A673 (cell line): Measurements from ENCODE around the gene SLC50A1.
"Not testable (repeated sequence)": the region's sequence is repeated elsewhere in the genome, so short reads cannot be mapped to it uniquely, and the experiment has no call there.

Experiments
- EZH2 ChIP-seq: fragments of 200-600 bp; sonication (generic); IDR thresholded peaks from 2 replicates; pipeline ENCODE4 v1.6.1; 2017; ENCODE audit warnings: borderline replicate concordance, low read depth, mild to moderate bottlenecking, mixed read lengths, antibody characterized with exemption, low read length; ENCODE audit not compliant: poor library complexity, severe bottlenecking
- TF ChIP-seq, protein P1 (sequence below): fragments of 300-800, 200-600 bp; sonication (generic); conservative IDR thresholded peaks from 2 replicates; pipeline ENCODE4 v1.5.1; 2017; ENCODE audit warnings: low read depth, mild to moderate bottlenecking, antibody characterized with exemption, low read length, moderate library complexity, mixed read lengths

- TF ChIP-seq EZH2: not testable (repeated sequence)
- TF ChIP-seq, protein P1, sequence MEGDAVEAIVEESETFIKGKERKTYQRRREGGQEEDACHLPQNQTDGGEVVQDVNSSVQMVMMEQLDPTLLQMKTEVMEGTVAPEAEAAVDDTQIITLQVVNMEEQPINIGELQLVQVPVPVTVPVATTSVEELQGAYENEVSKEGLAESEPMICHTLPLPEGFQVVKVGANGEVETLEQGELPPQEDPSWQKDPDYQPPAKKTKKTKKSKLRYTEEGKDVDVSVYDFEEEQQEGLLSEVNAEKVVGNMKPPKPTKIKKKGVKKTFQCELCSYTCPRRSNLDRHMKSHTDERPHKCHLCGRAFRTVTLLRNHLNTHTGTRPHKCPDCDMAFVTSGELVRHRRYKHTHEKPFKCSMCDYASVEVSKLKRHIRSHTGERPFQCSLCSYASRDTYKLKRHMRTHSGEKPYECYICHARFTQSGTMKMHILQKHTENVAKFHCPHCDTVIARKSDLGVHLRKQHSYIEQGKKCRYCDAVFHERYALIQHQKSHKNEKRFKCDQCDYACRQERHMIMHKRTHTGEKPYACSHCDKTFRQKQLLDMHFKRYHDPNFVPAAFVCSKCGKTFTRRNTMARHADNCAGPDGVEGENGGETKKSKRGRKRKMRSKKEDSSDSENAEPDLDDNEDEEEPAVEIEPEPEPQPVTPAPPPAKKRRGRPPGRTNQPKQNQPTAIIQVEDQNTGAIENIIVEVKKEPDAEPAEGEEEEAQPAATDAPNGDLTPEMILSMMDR: not testable (repeated sequence)
Observed at GRCh38 chr1:155163785-155164184, 28.1 kb downstream of the SLC50A1 start.
